Camera-type eye (tissue), 1 donor: ENCODE results near the gene SHISAL1. TPM values are rescaled to one million over a fixed set of nuclear protein-coding genes. Genes with fewer than 3 reads are reported as not detected.

ENCODE experiments used
- total RNA-seq: library from RNA; depleted of rRNA; stranded (reverse); fragments of >200 nt; gene quantifications from one replicate; pipeline ENCODE4 v1.2.3, GENCODE V29; 2014

Gene SHISAL1
- total RNA-seq, result 6.3 TPM

GRCh38 chr22:44312766-44313165, at the start of gene SHISAL1:
TSS of gene SHISAL1 (minus strand) at chr22:44312951. CDS start at chr22:44300945, 12,006 bp downstream.

Other genes with a start within 250 kb of the SHISAL1 start
- 5.8 TPM for gene PARVG, start 132.0 kb downstream of the SHISAL1 start, total RNA-seq
- 48.9 TPM for gene RTL6, start 185.3 kb upstream of the SHISAL1 start, total RNA-seq